ENCODE measurements around the gene FRMPD1.

Gene FRMPD1

GRCh38 chr9:37641331-37641730, 9.4 kb upstream of the FRMPD1 start:
- TF ChIP-seq GLIS3 (CRISPR knock-in tag; IDR thresholded peaks at IDR 0.05) = no peak
- TF ChIP-seq ISL1 (CRISPR knock-in tag; IDR thresholded peaks at IDR 0.05) = no peak
- no peak for TF ChIP-seq OSR1 (CRISPR knock-in tag; IDR thresholded peaks at IDR 0.05)
- TF ChIP-seq RARB (CRISPR knock-in tag; IDR thresholded peaks at IDR 0.05) = no peak
- TF ChIP-seq POU6F1 (CRISPR knock-in tag; IDR thresholded peaks at IDR 0.05; ENCODE audit: borderline replicate concordance, low read depth) = no peak
- no peak for TF ChIP-seq ESRRG (CRISPR knock-in tag; IDR thresholded peaks at IDR 0.05)
- TF ChIP-seq, protein P1, sequence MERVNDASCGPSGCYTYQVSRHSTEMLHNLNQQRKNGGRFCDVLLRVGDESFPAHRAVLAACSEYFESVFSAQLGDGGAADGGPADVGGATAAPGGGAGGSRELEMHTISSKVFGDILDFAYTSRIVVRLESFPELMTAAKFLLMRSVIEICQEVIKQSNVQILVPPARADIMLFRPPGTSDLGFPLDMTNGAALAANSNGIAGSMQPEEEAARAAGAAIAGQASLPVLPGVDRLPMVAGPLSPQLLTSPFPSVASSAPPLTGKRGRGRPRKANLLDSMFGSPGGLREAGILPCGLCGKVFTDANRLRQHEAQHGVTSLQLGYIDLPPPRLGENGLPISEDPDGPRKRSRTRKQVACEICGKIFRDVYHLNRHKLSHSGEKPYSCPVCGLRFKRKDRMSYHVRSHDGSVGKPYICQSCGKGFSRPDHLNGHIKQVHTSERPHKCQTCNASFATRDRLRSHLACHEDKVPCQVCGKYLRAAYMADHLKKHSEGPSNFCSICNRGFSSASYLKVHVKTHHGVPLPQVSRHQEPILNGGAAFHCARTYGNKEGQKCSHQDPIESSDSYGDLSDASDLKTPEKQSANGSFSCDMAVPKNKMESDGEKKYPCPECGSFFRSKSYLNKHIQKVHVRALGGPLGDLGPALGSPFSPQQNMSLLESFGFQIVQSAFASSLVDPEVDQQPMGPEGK (CRISPR knock-in tag; IDR thresholded peaks at IDR 0.05; ENCODE audit: borderline replicate concordance) = no peak
- TF ChIP-seq ZNF565 (CRISPR knock-in tag; conservative IDR thresholded peaks at IDR 0.05; ENCODE audit: low read depth) = no peak
- TF ChIP-seq ZFP30 (CRISPR knock-in tag; IDR thresholded peaks at IDR 0.05) = no peak
- no peak for TF ChIP-seq TOX (CRISPR knock-in tag; IDR thresholded peaks at IDR 0.05; ENCODE audit: borderline replicate concordance)
- no peak for TF ChIP-seq ZC3H10 (CRISPR knock-in tag; IDR thresholded peaks at IDR 0.05)
- TF ChIP-seq CSDC2 (CRISPR knock-in tag; IDR thresholded peaks at IDR 0.05) = no peak
- no peak for TF ChIP-seq CREB5 (CRISPR knock-in tag; IDR thresholded peaks at IDR 0.05; ENCODE audit: low read depth)
- TF ChIP-seq TCF4 (CRISPR knock-in tag; IDR thresholded peaks at IDR 0.05; ENCODE audit: borderline replicate concordance) = no peak
- TF ChIP-seq ZNF70 (CRISPR knock-in tag; IDR thresholded peaks at IDR 0.05) = no peak
- no peak for TF ChIP-seq ARNTL (CRISPR knock-in tag; IDR thresholded peaks at IDR 0.05; ENCODE audit: borderline replicate concordance, low read depth)
- TF ChIP-seq ZFP3 (CRISPR knock-in tag; IDR thresholded peaks at IDR 0.05) = no peak
- TF ChIP-seq SNAI2 (CRISPR knock-in tag; IDR thresholded peaks at IDR 0.05) = no peak
- no peak for TF ChIP-seq ZNF8 (CRISPR knock-in tag; IDR thresholded peaks at IDR 0.05)
- TF ChIP-seq, protein P2, sequence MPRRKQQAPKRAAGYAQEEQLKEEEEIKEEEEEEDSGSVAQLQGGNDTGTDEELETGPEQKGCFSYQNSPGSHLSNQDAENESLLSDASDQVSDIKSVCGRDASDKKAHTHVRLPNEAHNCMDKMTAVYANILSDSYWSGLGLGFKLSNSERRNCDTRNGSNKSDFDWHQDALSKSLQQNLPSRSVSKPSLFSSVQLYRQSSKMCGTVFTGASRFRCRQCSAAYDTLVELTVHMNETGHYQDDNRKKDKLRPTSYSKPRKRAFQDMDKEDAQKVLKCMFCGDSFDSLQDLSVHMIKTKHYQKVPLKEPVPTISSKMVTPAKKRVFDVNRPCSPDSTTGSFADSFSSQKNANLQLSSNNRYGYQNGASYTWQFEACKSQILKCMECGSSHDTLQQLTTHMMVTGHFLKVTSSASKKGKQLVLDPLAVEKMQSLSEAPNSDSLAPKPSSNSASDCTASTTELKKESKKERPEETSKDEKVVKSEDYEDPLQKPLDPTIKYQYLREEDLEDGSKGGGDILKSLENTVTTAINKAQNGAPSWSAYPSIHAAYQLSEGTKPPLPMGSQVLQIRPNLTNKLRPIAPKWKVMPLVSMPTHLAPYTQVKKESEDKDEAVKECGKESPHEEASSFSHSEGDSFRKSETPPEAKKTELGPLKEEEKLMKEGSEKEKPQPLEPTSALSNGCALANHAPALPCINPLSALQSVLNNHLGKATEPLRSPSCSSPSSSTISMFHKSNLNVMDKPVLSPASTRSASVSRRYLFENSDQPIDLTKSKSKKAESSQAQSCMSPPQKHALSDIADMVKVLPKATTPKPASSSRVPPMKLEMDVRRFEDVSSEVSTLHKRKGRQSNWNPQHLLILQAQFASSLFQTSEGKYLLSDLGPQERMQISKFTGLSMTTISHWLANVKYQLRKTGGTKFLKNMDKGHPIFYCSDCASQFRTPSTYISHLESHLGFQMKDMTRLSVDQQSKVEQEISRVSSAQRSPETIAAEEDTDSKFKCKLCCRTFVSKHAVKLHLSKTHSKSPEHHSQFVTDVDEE (CRISPR knock-in tag; IDR thresholded peaks at IDR 0.05) = no peak
- no peak for ATAC-seq

- no peak for TF ChIP-seq ISL1 (CRISPR knock-in tag; IDR thresholded peaks at IDR 0.05)
- TF ChIP-seq ZNF8 (CRISPR knock-in tag; IDR thresholded peaks at IDR 0.05) = no peak
- TF ChIP-seq PPARA (CRISPR knock-in tag; IDR thresholded peaks at IDR 0.05; ENCODE audit: borderline replicate concordance) = no peak
- no peak for TF ChIP-seq GLIS3 (CRISPR knock-in tag; IDR thresholded peaks at IDR 0.05)
- TF ChIP-seq TOX (CRISPR knock-in tag; IDR thresholded peaks at IDR 0.05; ENCODE audit: borderline replicate concordance) = no peak
- no peak for TF ChIP-seq ARNTL (CRISPR knock-in tag; IDR thresholded peaks at IDR 0.05; ENCODE audit: borderline replicate concordance, low read depth)
- no peak for TF ChIP-seq ZNF565 (CRISPR knock-in tag; conservative IDR thresholded peaks at IDR 0.05; ENCODE audit: low read depth)
- TF ChIP-seq POU6F1 (CRISPR knock-in tag; IDR thresholded peaks at IDR 0.05; ENCODE audit: borderline replicate concordance, low read depth) = no peak
- ATAC-seq = no peak
Measured at GRCh38 chr9:37643214-37643613, 7.5 kb upstream of the FRMPD1 start.

- no peak for ATAC-seq
- TF ChIP-seq, protein P1 (CRISPR knock-in tag; IDR thresholded peaks at IDR 0.05; ENCODE audit: borderline replicate concordance) = no peak
- TF ChIP-seq ESRRG (CRISPR knock-in tag; IDR thresholded peaks at IDR 0.05) (no peak), RARB (CRISPR knock-in tag; IDR thresholded peaks at IDR 0.05) (no peak), ZNF8 (CRISPR knock-in tag; IDR thresholded peaks at IDR 0.05) (no peak), ISL1 (CRISPR knock-in tag; IDR thresholded peaks at IDR 0.05) (no peak), ZC3H10 (CRISPR knock-in tag; IDR thresholded peaks at IDR 0.05) (no peak), CSDC2 (CRISPR knock-in tag; IDR thresholded peaks at IDR 0.05) (no peak), GLIS3 (CRISPR knock-in tag; IDR thresholded peaks at IDR 0.05) (no peak), POU6F1 (CRISPR knock-in tag; IDR thresholded peaks at IDR 0.05; ENCODE audit: borderline replicate concordance, low read depth) (no peak), PPARA (CRISPR knock-in tag; IDR thresholded peaks at IDR 0.05; ENCODE audit: borderline replicate concordance) (no peak), ARNTL (CRISPR knock-in tag; IDR thresholded peaks at IDR 0.05; ENCODE audit: borderline replicate concordance, low read depth) (no peak)
Measured at GRCh38 chr9:37645903-37646506, 4.7 kb upstream of the FRMPD1 start.

All from SK-N-SH treated with all-trans-retinoic acid at 6 μM for 48 hours (cell line).